ENCODE measurements around the gene CCDC57.
"Not testable (repeated sequence)": the region's sequence is repeated elsewhere in the genome, so short reads cannot be mapped to it uniquely, and the experiment has no call there.

Gene CCDC57

GRCh38 chr17:82146663-82147654 is 65.7 kb downstream of the CCDC57 start:
- Histone ChIP-seq H3K27me3 (replicated peaks; ENCODE audit: insufficient read depth, low read length) (no peaks in the 10 kb centered on the region), H3F3A (ENCODE audit: insufficient read depth, low read length) (no peaks in the 10 kb centered on the region), H3K4me3 (ENCODE audit: low read length) (no peak overlapping the region), H3K27ac (ENCODE audit: low read length) (no peak overlapping the region), H3K4me1 (ENCODE audit: low read length) (no peaks in the 10 kb centered on the region), H3K79me2 (ENCODE audit: low read length) (no peaks in the 10 kb centered on the region), H3K36me3 (replicated peaks; ENCODE audit: insufficient read depth, low read length) (no peaks in the 10 kb centered on the region), H3K4me2 (ENCODE audit: low read depth, low read length) (no peak overlapping the region), H4K20me1 (ENCODE audit: insufficient read depth, low read length) (no peaks in the 10 kb centered on the region), H2AFZ (ENCODE audit: low read length) (no peak overlapping the region), H3K9me3 (replicated peaks; ENCODE audit: insufficient read depth, low read length) (no peaks in the 10 kb centered on the region), H3K9me2 (replicated peaks; ENCODE audit: insufficient read depth, low read length) (no peaks in the 10 kb centered on the region), H3K9ac (ENCODE audit: low read length) (no peak overlapping the region)
- no peak for DNase-seq
- TF ChIP-seq EZH2 (optimal IDR thresholded peaks at IDR 0.05; ENCODE audit: low read depth, low read length): no peak
- no peak for TF ChIP-seq CTCF (IDR thresholded peaks at IDR 0.05; ENCODE audit: low read length)
- no peak for TF ChIP-seq EZH2phosphoT487 (IDR thresholded peaks at IDR 0.05; ENCODE audit: low read length)

- H3F3A ChIP-seq (ENCODE audit: insufficient read depth, low read length): no peaks in the 10 kb centered on the region
- DNase-seq: no peak
- no peaks in the 10 kb centered on the region for H3K4me1 ChIP-seq (ENCODE audit: low read length)
- H3K79me2 ChIP-seq (ENCODE audit: low read length): no peaks in the 10 kb centered on the region
- no peak overlapping the region for H3K4me3 ChIP-seq (ENCODE audit: low read length)
- no peak overlapping the region for H3K9ac ChIP-seq (ENCODE audit: low read length)
- H2AFZ ChIP-seq (ENCODE audit: low read length): no peak overlapping the region
- H4K20me1 ChIP-seq (ENCODE audit: insufficient read depth, low read length): no peaks in the 10 kb centered on the region
- H3K9me3 ChIP-seq (replicated peaks; ENCODE audit: insufficient read depth, low read length): no peaks in the 10 kb centered on the region
- H3K27ac ChIP-seq (ENCODE audit: low read length): no peak overlapping the region
- TF ChIP-seq CTCF (IDR thresholded peaks at IDR 0.05; ENCODE audit: low read length) (no peak), EZH2phosphoT487 (IDR thresholded peaks at IDR 0.05; ENCODE audit: low read length) (no peak), EZH2 (optimal IDR thresholded peaks at IDR 0.05; ENCODE audit: low read depth, low read length) (no peak)
- H3K36me3 ChIP-seq (replicated peaks; ENCODE audit: insufficient read depth, low read length): no peaks in the 10 kb centered on the region
- H3K27me3 ChIP-seq (replicated peaks; ENCODE audit: insufficient read depth, low read length): no peaks in the 10 kb centered on the region
- no peak overlapping the region for H3K4me2 ChIP-seq (ENCODE audit: low read depth, low read length)
- H3K9me2 ChIP-seq (replicated peaks; ENCODE audit: insufficient read depth, low read length): no peaks in the 10 kb centered on the region
Measured at GRCh38 chr17:82145550-82146155, 67.0 kb downstream of the CCDC57 start.

- Histone ChIP-seq H3K27me3 (replicated peaks; ENCODE audit: insufficient read depth, low read length) (no peaks in the 10 kb centered on the region), H3K4me2 (ENCODE audit: low read depth, low read length) (no peak overlapping the region), H3K79me2 (ENCODE audit: low read length) (no peaks in the 10 kb centered on the region), H3K4me1 (ENCODE audit: low read length) (no peaks in the 10 kb centered on the region), H2AFZ (ENCODE audit: low read length) (no peak overlapping the region), H3K9ac (ENCODE audit: low read length) (no peak overlapping the region), H3K36me3 (replicated peaks; ENCODE audit: insufficient read depth, low read length) (no peaks in the 10 kb centered on the region), H3K4me3 (ENCODE audit: low read length) (no peak overlapping the region), H4K20me1 (ENCODE audit: insufficient read depth, low read length) (no peaks in the 10 kb centered on the region), H3K27ac (ENCODE audit: low read length) (no peak overlapping the region), H3K9me3 (replicated peaks; ENCODE audit: insufficient read depth, low read length) (no peaks in the 10 kb centered on the region), H3K9me2 (replicated peaks; ENCODE audit: insufficient read depth, low read length) (no peaks in the 10 kb centered on the region), H3F3A (ENCODE audit: insufficient read depth, low read length) (no peaks in the 10 kb centered on the region)
- no peak for DNase-seq
- TF ChIP-seq EZH2 (optimal IDR thresholded peaks at IDR 0.05; ENCODE audit: low read depth, low read length) (no peak), EZH2phosphoT487 (IDR thresholded peaks at IDR 0.05; ENCODE audit: low read length) (no peak), CTCF (IDR thresholded peaks at IDR 0.05; ENCODE audit: low read length) (no peak)
Measured at GRCh38 chr17:82143333-82143732, 69.3 kb downstream of the CCDC57 start.

GRCh38 chr17:82139961-82140360 is 72.7 kb downstream of the CCDC57 start:
- DNase-seq: not testable (repeated sequence)

More at GRCh38 chr17:82139961-82140360, 72.7 kb downstream of the CCDC57 start:
- H3K9me3 ChIP-seq (replicated peaks; ENCODE audit: insufficient read depth, low read length); H3K9ac ChIP-seq (ENCODE audit: low read length); H3K4me1 ChIP-seq (ENCODE audit: low read length); H3K79me2 ChIP-seq (ENCODE audit: low read length); H4K20me1 ChIP-seq (ENCODE audit: insufficient read depth, low read length); H3K4me3 ChIP-seq (ENCODE audit: low read length); H2AFZ ChIP-seq (ENCODE audit: low read length); H3K9me2 ChIP-seq (replicated peaks; ENCODE audit: insufficient read depth, low read length); H3K27me3 ChIP-seq (replicated peaks; ENCODE audit: insufficient read depth, low read length); H3K27ac ChIP-seq (ENCODE audit: low read length); H3K4me2 ChIP-seq (ENCODE audit: low read depth, low read length); H3K36me3 ChIP-seq (replicated peaks; ENCODE audit: insufficient read depth, low read length); H3F3A ChIP-seq (ENCODE audit: insufficient read depth, low read length): not testable (repeated sequence)

Measured in MM.1S (cell line).